NCI-H2227 (cell line): Measurements from ENCODE around the gene ZSCAN10.

Experiments
- DNase-seq: peaks from one replicate; lab custom pipeline; 2025; ENCODE audit not compliant: unreplicated experiment; lab: John Stamatoyannopoulos, UW

ZSCAN10 gene

DNA sequence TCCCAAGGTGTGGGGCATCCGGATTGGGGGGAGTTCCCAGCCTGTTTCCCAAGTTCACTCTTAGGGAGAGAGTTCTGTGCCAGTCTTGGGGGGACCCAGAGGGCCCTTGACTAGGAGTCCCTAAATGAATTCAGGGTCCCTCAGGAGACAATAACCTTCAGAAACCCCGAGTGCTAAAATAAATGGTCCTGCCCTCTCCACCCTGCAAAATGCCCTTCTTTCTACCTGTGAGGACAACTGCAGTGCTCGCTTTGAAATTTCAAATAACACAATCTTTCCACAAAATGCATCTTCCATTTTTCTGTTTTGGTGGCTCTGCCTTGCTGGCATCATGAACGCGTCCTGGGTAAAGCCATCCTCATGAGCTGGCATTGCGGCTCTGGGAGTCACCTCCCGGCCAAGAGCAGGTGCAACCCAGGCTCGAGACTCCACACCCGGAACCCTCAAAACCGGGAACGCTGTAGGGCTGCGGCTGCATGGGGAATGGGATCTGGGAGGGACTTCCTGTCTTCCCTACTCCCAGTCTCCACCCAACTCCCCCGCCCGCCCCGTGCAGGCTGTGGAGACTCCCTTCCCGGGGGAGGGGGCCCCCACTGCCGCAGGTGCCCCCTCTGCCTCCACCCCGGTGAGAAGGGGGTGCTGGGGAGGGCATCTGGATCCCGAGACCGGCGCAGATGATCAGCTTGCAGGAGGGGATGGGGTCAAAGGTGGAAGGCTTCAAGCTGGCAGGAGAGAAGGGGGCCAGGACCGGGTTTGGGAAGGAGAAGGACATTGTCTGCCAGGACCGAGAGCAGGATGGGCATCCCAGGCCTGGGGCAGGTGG is 13.2 kb upstream of the ZSCAN10 start, which contains the start of gene ZNF205:
Gene ZNF205 (plus strand): TSS at position 529 of the 823 bp plus-strand sequence. CDS start 845 bp downstream, outside the sequence.
- peak; percentile 90 for DNase-seq

DNA sequence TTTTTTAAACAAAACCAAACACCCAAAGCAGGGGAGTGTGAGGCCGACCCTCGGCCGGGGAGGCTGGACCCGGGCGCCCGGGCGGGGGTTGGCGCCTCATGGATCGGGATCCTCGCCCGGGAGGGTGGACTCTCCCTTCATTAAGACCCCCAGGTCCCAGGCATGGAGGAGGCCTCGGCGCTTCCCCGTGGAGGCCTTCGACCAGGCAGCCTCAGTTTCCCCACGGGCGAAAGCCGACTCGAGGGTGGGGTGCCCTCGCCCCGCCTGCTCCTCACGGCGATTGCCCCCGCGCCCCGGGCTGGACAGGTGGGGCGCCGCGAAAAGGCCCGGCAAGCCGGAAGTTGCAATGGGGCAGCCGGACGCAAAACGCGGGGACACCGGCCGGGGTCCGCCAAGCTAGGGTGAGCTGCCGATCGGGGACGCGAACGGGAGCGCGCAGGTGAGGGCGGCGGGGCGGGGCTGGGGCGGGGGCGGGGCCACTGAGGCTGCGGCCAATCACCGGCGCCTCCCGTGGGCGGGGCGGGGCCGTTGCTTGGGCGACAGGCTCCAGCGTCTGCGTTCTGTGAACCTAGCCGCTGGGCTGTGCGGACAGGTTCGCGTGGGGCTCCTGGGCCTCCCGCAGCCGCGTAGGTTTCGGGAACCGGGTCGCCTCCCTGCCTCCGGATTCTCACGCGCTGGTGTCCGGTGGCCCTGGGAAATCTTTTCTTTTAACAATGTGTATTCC is 7.3 kb upstream of the ZSCAN10 start:
- DNase-seq, result peak; percentile 96

DNA sequence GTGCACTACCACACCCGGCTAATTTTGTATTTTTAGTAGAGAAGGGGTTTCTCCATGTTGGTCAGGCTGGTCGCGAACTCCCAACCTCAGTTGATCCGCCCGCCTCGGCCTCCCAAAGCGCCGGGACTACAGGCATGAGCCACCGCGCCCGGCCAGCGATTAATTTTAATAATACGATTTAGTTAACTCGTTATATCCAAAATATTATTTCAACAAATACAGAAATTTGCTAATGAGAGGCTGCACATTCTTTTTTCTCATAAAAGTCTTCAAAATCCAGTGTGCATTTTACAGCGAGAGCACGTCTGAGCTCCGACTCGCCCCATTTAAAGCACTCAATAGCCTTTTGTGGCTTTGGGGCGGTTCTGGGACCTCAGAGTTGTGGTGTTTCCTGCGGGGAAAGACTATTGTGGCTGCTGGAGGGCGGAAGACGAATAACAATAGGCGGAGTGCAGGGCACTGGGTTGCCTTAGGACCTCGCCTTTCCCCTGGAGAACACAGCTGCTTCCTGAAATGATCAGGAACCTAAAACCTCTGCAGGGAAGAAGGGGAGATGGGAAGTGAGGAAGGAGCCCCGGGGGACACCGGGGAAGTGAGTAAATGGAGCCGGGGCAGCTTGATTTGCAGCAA is 2.9 kb upstream of the ZSCAN10 start:
- no peak for DNase-seq

DNA sequence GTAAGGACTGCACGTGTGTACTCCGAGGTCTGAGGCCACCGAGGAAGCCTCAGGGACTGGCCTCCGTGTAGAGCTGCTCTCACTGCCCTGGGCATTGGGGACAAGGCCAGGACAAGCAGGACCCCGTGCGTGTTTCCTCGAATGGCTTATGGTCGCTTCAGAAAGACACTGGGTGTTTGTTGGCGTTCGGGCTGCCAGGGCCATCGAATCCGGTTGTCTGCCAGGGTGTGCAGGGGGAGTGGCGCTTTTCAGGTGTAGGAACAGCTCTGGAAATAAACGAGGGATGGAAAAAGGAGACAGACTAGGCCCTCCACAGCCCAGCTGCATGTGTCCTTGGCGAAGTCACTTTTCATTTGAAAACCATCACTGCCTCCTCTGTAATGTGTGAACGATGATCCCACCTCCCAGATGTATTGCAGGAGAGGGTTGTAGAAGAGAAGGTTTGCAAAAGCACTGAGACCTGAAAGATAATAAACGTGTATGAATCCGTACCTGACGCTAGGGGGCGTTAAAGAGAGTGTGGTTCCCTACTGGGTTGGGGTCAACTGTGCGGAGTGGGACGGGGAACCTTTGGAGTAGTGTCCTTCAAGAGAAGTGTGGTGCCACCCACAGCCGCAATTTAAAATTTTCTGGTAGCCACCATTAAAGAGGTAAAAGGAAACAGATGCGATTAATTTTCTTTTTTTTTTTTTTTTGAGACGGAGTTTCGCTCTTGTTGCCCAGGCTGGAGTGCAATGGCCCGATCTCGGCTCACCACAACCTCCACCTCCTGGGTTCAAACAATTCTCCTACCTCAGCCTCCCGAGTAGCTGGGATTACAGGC is 2.1 kb upstream of the ZSCAN10 start:
- DNase-seq, result peak; percentile 55

DNA sequence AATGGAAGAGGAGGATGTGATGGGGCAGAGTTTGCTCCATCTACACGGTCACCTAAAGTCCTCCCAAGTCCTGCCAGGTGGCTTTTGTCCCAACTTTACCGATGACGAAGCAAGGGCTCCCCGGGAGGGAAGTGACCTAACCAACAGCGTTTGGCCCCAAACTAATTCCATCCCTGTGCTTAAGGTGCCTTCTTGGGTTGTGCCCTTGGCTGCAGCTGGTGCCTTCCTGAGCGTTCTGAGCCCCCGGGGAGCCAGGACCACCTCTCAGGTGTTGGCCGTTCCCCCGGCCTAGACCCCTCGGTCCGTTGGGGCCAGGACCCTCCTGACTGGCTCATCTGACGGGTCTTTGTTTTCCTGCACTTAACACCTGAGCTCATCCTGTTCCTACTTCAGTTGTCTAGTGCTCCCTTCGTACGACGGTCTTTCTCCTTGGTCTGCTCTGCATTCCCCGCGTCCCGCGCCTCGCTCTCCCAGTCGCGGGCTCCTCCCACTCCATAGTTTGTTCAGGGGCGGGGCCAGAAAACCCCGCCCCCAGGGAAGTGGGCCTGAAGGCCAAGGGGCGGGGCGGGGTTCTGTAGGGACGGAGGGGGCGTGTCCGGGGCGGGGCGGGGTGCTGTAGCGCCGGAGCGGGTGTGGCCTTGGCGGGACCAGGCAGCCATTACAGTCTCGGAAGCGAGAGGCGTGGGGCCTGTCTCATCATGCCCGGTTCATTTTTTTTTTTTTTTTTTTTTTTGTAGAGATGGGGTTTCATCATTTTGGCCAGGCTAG is 822 bp upstream of the ZSCAN10 start:
- peak; percentile 94 for DNase-seq

DNA sequence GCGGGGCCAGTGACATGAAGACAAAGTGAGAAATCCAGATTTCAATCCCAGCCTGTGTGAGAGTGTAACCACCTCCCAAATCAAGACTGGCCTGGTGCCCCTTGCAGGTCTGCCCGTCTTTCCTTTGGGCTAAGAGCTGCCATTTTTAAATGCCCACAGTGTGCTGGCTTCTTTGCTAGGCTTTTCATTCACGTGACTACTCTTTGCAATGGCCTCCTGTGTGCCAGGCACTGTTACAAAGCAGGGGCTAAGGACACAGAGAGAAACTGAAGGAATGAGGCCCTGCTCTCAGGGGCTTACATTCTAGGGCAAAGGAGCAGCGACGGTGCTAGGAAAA is 269 bp upstream of the ZSCAN10 start:
- DNase-seq, result no peak

DNA sequence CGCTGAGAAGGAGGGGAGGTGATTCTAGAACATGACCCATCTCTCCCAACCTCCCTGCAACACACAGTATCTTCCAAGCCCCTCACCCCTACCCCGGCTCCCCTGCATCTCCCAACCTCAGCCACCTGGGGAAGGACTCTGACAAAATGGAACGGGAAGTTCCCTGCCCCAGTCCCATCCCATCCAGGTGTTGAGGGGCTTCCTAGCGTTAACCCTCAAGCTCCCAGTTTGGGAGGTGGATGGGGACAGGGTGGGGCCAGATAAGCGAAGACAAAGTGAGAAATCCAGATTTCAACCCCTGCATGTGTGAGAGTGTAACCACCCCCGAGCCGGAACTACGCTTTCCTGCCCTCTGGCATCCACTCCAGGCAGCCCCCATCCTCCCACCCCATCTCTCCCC is 1.8 kb downstream of the ZSCAN10 start:
- DNase-seq, result no peak

DNA sequence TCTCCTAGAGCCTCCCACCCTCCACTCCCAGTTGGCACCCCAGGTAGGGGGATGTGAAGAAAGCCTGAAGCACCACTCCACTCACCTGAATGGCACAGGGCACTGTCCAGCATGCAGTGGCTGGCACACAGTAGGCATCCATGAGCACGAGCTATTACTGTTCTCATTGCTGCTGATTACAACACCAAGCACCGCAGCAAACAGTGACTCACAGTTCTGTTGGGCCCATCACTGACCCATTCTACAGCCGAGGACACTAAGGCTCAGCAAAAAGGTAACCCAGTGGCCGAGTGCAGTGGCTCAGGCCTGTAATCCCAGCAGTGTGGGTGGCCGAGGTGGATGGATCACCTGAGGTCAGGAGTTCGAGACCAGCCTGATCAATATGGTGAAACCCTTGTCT is 2.7 kb downstream of the ZSCAN10 start:
- DNase-seq, result no peak

DNA sequence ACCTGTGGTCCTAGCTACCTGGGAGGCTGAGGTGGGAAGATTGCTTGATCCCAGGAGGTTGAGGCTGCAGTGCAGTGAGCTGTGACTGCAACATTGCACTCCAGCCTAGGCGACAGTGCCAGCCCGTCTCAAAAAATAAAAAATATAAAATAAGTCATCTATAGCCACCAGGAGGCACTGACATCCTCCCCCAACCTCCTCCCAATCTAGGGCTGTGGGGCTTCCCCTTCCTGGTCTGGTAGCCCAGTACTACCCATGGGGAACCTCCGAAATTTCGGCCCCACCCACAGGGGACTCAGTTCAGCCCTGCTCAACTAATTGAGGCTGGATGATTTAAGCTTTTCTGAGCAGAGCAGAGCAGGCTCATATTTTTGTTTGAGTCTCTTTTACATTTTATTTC is 3.2 kb downstream of the ZSCAN10 start:
- DNase-seq, result no peak

DNA sequence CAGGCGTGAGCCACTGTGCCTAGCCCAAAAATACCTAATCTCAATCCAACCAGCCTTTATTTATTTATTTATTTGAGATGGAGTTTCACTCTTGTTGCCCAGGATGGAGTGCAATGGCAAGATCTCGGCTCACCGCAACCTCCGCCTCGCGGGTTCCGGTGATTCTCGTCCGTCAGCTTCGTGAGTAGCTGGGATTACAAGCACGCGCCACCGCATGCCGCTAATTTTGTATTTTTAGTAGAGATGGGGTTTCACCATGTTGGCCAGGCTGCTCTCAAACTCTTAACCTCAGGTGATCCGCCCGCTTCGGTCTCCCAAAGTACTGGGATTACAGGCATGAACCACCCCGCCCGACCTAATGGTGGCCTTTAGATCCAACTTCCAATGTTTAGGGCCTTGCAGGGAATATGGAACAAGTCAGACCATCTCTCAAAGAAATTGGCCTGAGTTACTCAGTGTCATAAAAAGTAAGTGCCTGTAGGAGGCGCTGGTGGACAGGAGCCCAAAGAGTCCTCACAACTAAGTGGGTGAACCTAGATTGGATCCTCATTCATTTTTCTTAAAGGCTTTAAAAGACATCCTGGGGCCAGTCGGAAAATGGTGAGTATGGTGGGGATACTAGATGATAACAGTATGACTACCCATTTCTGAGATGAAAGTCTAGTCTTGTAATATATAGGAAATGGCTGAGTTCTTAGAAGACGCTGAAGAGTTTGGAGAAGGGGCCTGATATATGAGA is 4.6 kb downstream of the ZSCAN10 start:
- peak; percentile 23 for DNase-seq

DNA sequence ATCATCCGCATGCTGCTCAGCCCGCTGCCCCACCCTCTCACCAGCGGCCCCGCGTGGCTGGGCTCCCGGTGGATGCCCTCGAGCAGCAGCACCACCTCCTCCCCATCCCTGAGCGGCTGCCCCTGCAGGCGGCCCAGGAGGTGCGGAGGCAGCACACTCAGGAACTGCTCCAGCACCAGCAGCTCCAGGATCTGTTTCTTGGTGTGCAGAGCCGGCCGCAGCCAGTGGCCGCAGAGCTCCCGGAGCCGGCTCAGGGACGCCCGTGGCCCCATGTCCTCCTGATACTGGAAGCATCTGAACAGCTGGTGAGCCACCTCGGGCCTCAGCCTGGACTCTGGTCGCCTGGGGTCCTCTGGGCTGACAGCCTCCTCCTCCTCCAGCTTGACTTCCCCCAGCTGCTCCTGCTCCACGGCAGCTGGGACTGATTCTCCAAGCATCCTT is 6.6 kb downstream of the ZSCAN10 start:
- no peak for DNase-seq

DNA sequence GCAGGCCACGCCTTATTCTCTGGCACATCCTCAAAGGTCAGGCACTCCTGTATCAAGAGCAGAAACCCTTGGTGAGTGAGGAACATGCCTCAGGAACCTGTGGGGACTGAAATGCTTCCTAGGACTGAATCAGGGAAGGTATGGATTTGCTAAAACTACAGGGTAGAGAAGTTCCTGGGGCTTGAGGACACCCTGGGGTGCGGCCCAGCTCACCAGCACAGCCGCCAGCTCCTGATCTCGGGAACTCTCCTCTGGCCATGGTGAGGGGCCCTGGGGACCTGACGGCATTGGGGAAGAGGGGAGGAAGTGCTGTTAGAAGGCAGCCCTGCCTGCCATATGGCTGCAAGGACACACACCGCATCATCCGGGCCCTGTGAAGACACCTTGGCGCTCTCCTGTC is 7.5 kb downstream of the ZSCAN10 start:
- no peak for DNase-seq

DNA sequence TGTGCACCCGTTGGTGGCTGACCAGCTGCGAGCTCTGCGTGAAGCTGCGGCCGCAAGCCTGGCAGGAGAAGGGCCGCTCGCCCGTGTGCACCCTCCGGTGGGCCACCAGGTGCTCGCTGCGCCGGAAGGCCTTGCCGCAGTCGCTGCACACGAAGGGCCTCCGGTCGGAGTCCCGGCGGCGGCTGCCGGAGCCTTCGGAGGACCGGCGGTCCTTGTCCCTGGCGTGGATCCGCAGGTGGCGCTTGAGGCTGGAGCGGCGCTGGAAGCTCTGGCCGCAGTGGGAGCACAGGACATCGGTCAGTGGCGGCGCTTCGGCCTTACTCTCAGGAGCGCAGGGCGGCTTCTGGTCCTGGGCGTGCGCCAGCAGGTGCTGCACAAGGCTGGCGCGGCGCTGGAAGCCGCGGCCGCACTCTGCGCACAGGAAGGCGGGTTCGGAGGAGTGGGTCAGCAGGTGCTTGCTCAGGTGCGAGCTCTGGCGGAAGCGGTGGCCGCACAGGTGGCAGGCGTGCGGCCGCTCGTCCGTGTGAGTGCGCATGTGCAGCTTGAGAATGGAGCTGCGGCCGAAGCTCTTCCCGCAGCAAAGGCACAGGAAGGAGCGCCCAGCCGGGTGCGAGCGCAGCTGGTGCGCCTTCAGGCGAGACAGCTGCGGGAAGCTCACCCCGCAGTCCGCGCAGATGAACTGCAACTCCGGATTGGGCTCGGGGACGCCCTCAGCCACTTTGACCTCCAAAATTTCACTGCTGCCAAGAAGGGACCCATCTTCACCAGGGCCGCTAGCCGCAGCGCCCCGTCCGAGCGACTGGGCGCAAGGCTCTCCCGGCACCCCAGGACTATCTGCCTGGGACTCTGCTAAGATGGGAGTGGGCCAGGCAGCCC is 9.1 kb downstream of the ZSCAN10 start:
- no peak for DNase-seq

DNA sequence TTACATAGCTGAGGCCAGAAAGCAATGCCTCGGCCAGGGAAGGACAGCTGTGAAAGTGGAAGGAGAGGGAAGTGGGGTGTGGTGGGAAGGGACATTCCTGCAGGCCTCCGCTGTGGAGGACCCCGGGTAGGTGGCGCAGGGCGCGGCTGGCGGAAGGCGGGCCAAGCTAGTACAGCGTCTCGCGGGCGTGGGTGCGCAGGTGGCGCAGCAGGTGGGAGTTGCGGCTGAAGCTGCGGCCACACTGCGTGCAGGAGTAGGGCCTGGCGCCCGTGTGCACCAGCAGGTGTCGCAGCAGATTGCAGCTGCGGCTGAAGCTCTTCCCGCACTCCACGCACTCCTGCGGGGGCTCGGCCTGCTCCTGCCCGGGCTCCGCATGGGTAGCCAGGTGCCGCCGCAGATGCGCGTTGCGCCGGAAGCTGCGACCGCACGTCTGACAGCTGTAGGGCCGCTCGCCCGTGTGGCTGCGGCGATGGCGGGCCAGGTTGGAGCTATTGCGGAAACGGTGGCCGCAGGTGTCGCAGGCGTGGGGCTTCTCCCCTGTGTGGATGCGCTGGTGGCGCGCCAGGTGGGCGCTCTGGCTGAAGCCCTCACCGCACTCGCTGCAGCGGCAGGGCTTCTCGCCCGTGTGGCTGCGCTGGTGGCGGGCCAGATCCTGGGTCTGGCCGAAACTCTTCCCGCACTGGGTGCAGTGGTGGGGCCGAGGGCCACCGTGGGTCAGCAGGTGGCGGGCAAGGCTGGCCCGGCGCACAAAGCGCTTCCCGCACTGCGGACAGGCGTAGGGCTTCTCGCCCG is 10.0 kb downstream of the ZSCAN10 start:
- no peak for DNase-seq

DNA sequence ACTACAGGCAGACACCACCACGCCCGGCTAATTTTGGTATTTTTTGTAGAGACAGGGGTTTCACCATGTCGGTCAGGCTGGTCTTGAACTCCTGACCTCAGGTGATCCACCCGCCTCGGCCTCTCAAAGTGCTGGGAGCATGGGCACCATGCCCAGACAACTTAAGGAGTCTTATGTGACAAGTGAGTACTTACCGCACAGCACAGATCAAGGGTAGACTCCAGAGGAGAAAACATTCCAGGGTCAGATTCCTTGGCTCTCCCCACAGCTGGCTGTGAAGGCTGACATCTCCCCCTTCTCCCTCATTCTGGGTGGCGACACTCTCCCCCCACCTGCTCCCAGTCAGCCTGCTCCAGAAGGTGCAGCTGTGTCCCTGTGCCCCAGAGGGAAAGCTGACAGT is 10.6 kb downstream of the ZSCAN10 start:
- no peak for DNase-seq

DNA sequence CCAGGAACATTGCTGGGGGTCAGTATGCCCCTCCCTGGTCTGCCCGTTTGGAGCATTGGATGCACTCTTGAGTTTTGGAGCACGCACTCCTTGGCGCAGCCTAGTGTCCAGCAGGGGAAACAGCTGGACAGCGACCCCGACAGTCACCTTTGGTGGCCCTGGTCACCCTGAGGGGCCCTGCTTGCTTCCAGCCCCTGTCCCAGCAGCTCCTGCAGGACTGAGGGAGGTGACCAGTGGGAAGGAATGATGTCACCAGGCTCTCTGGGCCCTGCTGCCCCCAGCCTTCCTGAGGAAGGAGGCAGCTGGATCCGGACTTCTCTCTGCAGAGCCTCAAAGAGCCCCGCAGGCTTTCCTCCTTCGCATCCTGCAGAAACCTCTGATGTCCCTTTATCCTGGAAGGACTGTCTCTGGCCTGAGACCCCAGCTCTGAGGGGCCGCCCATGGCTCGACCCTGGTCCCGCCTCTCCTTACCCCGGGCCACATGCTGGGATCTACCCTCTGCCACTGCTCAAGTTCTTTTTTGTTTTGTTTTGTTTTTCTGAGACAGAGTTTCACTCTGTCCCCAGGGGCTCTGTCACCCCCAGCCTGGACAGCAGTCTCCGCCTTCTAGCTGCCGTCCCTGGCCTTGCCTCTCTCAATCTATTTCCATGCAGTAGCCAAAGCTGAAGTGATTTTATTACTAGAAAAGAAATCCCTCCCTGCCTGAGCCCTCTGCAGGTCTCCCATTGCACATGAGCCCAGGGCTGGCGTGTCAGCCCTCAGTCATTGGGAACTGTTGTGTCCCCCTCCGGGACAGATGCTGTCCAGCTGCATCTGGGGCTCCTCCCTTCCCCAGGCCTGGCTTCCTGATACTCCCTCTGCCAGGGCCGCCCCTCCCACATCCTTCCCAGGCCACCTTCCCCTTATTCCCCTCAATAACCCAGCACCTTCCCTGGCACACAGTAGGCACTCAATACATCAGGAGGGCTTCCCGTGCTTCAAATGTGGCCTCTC is 11.6 kb downstream of the ZSCAN10 start:
- no peak for DNase-seq
